Neural progenitor cell (in vitro differentiated cells): ENCODE results near the gene YPEL4. TPM values are rescaled to one million over a fixed set of nuclear protein-coding genes. Genes with fewer than 3 reads are reported as not detected.

Experiments
- DNase-seq: peaks from one replicate; pipeline ENCODE4 v3.0.0-alpha.2; 2016; ENCODE audit warnings: low spot score
- H2AFZ ChIP-seq: fragments of 200-600 bp; sonication (generic); replicated peaks from 2 replicates; pipeline ENCODE4 v1.6.1; 2016; ENCODE audit warnings: antibody characterized with exemption
- H3F3A ChIP-seq: fragments of 200-600 bp; sonication (generic); 2 replicates; pipeline ENCODE4 v1.6.1; 2016; ENCODE audit warnings: antibody characterized with exemption, low read depth
- H3K27ac ChIP-seq: fragments of 200-600 bp; sonication (generic); 2 replicates; pipeline ENCODE4 v1.5.1; 2016; ENCODE audit warnings: mild to moderate bottlenecking
- H3K27me3 ChIP-seq: fragments of 200-600 bp; sonication (generic); 2 replicates; pipeline ENCODE4 v1.6.1; 2016; ENCODE audit warnings: mild to moderate bottlenecking, moderate library complexity
- H3K36me3 ChIP-seq: fragments of 200-600 bp; sonication (generic); 2 replicates; pipeline ENCODE4 v1.5.1; 2016
- H3K4me1 ChIP-seq: fragments of 200-600 bp; sonication (generic); 2 replicates; pipeline ENCODE4 v1.6.1; 2016; ENCODE audit warnings: mixed run types
- H3K4me2 ChIP-seq: fragments of 200-600 bp; sonication (generic); 2 replicates; pipeline ENCODE4 v1.6.1; 2016
- H3K4me3 ChIP-seq: fragments of 200-600 bp; sonication (generic); 2 replicates; pipeline ENCODE4 v1.5.1; 2016
- H3K79me2 ChIP-seq: fragments of 200-600 bp; sonication (generic); 2 replicates; pipeline ENCODE4 v1.6.1; 2016; ENCODE audit warnings: low read depth
- H3K9ac ChIP-seq: fragments of 200-600 bp; sonication (generic); 2 replicates; pipeline ENCODE4 v1.6.1; 2016
- H3K9me3 ChIP-seq: fragments of 200-600 bp; sonication (generic); 2 replicates; pipeline ENCODE4 v1.5.1; 2016; ENCODE audit warnings: low read depth
- H4K20me1 ChIP-seq: fragments of 200-600 bp; sonication (generic); 2 replicates; pipeline ENCODE4 v1.6.1; 2016; ENCODE audit warnings: low read depth
- H3K27ac Mint-ChIP-seq: 3 replicates; pipeline ENCODE4 v1.8.0; 2021; ENCODE audit warnings: mixed read lengths
- H3K27me3 Mint-ChIP-seq: 2 replicates; pipeline ENCODE4 v1.8.0; 2022; ENCODE audit warnings: low read depth, mild to moderate bottlenecking, inconsistent platforms, moderate library complexity, mixed read lengths; ENCODE audit not compliant: insufficient read depth
- H3K36me3 Mint-ChIP-seq: 3 replicates; pipeline ENCODE4 v1.8.0; 2021; ENCODE audit warnings: mixed read lengths
- H3K4me1 Mint-ChIP-seq: 3 replicates; pipeline ENCODE4 v1.8.0; 2021; ENCODE audit warnings: mixed read lengths
- H3K4me3 Mint-ChIP-seq: 3 replicates; pipeline ENCODE4 v1.8.0; 2021; ENCODE audit warnings: mild to moderate bottlenecking, moderate library complexity, mixed read lengths
- H3K9me3 Mint-ChIP-seq: 3 replicates; pipeline ENCODE4 v1.8.0; 2020; ENCODE audit warnings: mixed read lengths
- CTCF ChIP-seq: fragments of 200-600 bp; sonication (generic); IDR thresholded peaks from 2 replicates; pipeline ENCODE4 v1.5.1; 2017; ENCODE audit warnings: antibody characterized with exemption, mild to moderate bottlenecking
- EZH2 ChIP-seq: fragments of 200-600 bp; sonication (generic); IDR thresholded peaks from 2 replicates; pipeline ENCODE4 v1.6.1; 2017; ENCODE audit warnings: antibody characterized with exemption, mild to moderate bottlenecking, moderate library complexity
- EZH2phosphoT487 ChIP-seq: fragments of 200-600 bp; sonication (generic); IDR thresholded peaks from 2 replicates; pipeline ENCODE4 v1.6.1; 2017; ENCODE audit warnings: antibody characterized with exemption
- total RNA-seq: library from RNA; depleted of rRNA; stranded (reverse); fragments of >200 nt; gene quantifications from 2 replicates; pipeline ENCODE4 v1.2.3, GENCODE V29; 2015; ENCODE audit warnings: low replicate concordance

Gene YPEL4
- total RNA-seq, 1 donor from 2014 or later = not detected

GRCh38 chr11:57680552-57680874, 30.8 kb upstream of the YPEL4 start:
- Mint-ChIP-seq H3K4me1 (no peaks in the 10 kb centered on the region), H3K9me3 (no peaks in the 10 kb centered on the region), H3K27ac (no peak overlapping the region), H3K36me3 (peaks cover 28% of the 10 kb centered on the region), H3K4me3 (no peak overlapping the region), H3K27me3 (peaks cover 2% of the 10 kb centered on the region)
- no peak overlapping the region for H2AFZ ChIP-seq
- no peak overlapping the region for H3K27ac ChIP-seq
- H3K4me3 ChIP-seq = no peak overlapping the region
- peaks cover 50% of the 10 kb centered on the region for H3K79me2 ChIP-seq
- no peaks in the 10 kb centered on the region for H3K4me1 ChIP-seq
- DNase-seq = no peak
- no peak for TF ChIP-seq CTCF
- TF ChIP-seq EZH2phosphoT487 = no peak
- no peak for TF ChIP-seq EZH2
- H3K4me2 ChIP-seq = no peak overlapping the region
- no peaks in the 10 kb centered on the region for H3F3A ChIP-seq
- peaks cover 4% of the 10 kb centered on the region for H3K36me3 ChIP-seq
- H4K20me1 ChIP-seq = peaks cover 10% of the 10 kb centered on the region
- no peaks in the 10 kb centered on the region for H3K9me3 ChIP-seq
- H3K27me3 ChIP-seq = no peaks in the 10 kb centered on the region
- no peak overlapping the region for H3K9ac ChIP-seq

- H3K27ac Mint-ChIP-seq = no peak overlapping the region
- Histone ChIP-seq H3K27ac (no peak overlapping the region), H4K20me1 (peaks cover 10% of the 10 kb centered on the region), H2AFZ (no peak overlapping the region), H3K27me3 (no peaks in the 10 kb centered on the region), H3K4me1 (no peaks in the 10 kb centered on the region), H3K36me3 (peaks cover 6% of the 10 kb centered on the region), H3K4me3 (no peak overlapping the region), H3K4me2 (no peak overlapping the region), H3K9me3 (no peaks in the 10 kb centered on the region), H3K9ac (no peak overlapping the region), H3F3A (no peaks in the 10 kb centered on the region), H3K79me2 (peaks cover 56% of the 10 kb centered on the region)
- no peak for TF ChIP-seq EZH2
- TF ChIP-seq EZH2phosphoT487 = no peak
- no peak for TF ChIP-seq CTCF
- H3K27me3 Mint-ChIP-seq = peaks cover 2% of the 10 kb centered on the region
- DNase-seq = no peak
- H3K4me1 Mint-ChIP-seq = no peaks in the 10 kb centered on the region
- no peaks in the 10 kb centered on the region for H3K9me3 Mint-ChIP-seq
- H3K4me3 Mint-ChIP-seq = no peak overlapping the region
- H3K36me3 Mint-ChIP-seq = peaks cover 29% of the 10 kb centered on the region
These were observed 29.7 kb upstream of the YPEL4 start for GRCh38 chr11:57679396-57679795.

GRCh38 chr11:57675176-57675941, 25.6 kb upstream of the YPEL4 start:
- Histone ChIP-seq H4K20me1 (peaks cover 11% of the 10 kb centered on the region), H3F3A (peaks cover 4% of the 10 kb centered on the region), H3K4me2 (no peak overlapping the region), H3K9me3 (no peaks in the 10 kb centered on the region), H3K79me2 (peaks cover 83% of the 10 kb centered on the region), H3K9ac (no peak overlapping the region), H2AFZ (no peak overlapping the region), H3K4me1 (no peaks in the 10 kb centered on the region), H3K27me3 (no peaks in the 10 kb centered on the region), H3K4me3 (no peak overlapping the region), H3K27ac (no peak overlapping the region), H3K36me3 (peaks cover 9% of the 10 kb centered on the region)
- peaks cover 2% of the 10 kb centered on the region for H3K27me3 Mint-ChIP-seq
- no peaks in the 10 kb centered on the region for H3K4me1 Mint-ChIP-seq
- no peak for DNase-seq
- no peak for TF ChIP-seq EZH2
- no peak for TF ChIP-seq CTCF
- no peak for TF ChIP-seq EZH2phosphoT487
- H3K4me3 Mint-ChIP-seq = no peak overlapping the region
- peaks cover 26% of the 10 kb centered on the region for H3K36me3 Mint-ChIP-seq
- no peaks in the 10 kb centered on the region for H3K9me3 Mint-ChIP-seq
- H3K27ac Mint-ChIP-seq = no peak overlapping the region
